Measurements from ENCODE around the gene WDR33.
"Not testable (repeated sequence)": the region's sequence is repeated elsewhere in the genome, so short reads cannot be mapped to it uniquely, and the experiment has no call there.

Gene WDR33

DNA sequence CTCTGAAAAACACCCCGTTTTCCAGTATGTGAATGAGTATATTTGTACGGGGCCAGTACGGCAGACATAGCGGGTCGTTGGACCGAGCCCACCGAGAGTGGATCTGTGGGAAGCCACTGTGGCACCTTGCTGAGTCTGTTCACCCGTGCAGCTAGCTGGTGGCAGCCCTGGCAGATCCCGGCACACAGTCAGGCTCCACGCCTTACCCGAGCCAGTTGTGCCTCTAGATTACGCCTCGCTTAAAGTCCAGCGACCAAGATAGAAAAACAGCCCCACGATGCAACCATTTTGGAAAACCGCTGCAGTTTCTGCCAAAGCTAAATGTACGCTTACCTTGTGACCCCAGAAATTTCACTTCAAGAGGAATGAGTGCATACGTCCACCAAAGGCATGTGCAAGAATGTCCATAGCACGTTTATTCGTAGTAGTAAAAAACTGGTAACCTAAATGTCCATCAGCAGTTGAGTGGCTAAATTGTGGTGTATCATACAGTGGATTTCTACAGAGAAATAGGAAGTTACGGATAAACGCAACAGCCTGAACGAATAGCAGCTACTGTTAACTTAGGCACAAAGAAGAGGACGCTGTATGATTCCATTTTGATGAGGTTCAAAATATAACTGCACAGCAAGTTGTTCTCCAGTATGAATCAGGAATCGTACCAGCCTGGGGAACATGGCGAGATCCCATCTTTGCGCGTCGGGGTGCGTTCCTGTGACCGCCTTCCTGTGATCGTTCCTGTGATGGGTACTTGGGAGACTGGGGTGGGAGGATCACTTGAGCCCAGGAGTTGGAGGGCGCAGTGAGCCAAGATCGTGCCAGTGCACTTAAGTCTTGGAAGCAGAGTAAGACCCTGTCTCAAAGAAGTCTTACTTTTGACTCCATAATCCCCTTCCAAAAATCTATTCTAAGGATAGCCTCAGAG is 688 bp upstream of the WDR33 start:
- peak in 1 of 2 donors; percentile 4 for DNase-seq (ENCODE audit: low read depth in 1 of 2, low spot score in 1 of 2)

DNA sequence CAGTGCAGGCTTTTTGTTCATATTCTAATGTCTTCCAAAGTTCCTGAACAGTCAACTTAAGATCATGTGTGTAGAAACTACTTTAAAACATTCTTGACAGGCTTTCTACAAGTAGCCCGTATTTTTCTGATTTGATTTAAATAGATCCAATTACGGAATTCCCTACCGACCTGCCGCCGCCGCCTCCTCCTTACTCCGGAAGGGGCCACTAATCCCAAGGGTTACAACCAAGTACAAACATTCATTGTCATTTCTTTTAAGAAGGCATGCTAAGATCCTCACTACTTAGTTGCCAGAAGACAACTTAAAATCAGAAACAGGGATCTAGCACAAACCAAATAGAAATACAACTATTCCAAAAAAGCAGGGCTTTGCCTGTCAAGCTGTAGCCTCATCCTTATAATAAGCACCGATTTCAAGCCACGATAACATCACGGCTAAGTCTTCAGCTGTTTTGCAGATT is 784 bp downstream of the WDR33 start:
- no peak for DNase-seq (ENCODE audit: low read depth in 1 of 2, low spot score in 1 of 2)

DNA sequence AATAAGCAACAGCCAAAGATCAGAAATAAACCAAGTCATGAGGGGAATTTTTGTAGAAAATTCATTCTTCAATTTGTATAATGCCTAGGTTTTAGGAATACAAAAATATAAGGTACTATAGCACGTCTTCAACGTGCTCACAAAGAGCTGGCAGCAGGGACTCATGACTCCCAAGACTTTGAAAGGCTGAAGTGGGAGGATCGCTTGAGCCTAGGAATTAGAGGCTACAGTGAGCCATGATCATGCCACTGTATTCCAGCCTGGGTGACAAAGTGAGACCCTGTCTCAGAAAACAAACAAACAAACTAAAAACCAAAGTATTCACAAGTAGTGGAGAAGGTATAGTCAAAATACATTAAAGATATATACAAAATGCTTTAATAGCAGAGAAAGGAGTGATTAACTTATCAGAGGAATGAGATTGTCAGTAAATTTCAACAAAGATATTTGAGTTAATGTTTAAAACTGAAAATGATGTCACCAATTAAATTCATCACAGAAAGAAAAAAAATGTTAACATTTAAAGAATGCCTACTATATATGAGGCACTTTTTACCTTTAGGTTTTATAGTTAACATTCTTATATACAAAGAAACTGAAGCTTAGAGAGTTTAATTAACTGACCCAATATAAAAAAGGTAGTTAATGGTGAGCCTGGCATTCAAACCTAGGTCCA is 3.2 kb downstream of the WDR33 start:
- DNase-seq (ENCODE audit: low read depth in 1 of 2, low spot score in 1 of 2): no peak

DNA sequence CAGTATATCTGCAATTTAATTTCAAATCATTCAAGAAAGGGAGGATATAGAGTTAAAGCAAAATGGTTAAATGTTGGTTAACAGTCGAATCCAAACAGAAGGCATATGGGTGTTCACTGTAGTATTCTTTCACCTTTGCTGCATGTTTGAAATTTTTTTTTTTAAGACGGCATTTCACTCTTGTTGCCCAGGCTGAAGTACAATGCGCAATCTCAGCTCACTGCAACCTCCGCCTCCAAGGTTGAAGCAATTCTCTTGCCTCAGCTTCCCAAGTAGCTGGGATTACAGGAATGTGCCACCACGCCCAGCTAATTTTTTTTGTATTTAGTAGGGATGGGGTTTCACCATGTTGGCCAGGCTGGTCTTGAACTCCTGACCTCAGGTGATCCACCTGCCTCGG is 4.1 kb downstream of the WDR33 start:
- not testable (repeated sequence) for DNase-seq (ENCODE audit: low read depth in 1 of 2, low spot score in 1 of 2)

DNA sequence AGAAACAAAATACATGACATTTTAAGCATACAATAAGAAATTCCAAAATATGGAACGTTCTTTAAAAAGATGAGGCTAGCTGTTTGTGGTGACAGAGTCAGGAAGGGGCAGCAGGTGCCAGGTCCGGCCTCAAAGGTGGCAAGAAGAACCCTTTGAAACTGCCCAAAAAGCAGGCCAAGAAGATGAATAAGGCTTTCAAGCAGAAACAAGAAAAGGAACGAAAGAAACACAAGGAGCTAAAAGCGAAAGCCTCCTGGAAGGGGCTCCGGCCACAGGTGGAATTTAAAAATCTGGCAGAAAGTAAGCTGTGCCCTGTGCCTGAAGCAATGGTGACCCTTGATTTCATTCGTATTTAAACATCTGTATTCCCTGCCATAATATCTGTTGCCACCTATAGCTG is 5.5 kb downstream of the WDR33 start:
- DNase-seq (ENCODE audit: low read depth in 1 of 2, low spot score in 1 of 2): no peak

DNA sequence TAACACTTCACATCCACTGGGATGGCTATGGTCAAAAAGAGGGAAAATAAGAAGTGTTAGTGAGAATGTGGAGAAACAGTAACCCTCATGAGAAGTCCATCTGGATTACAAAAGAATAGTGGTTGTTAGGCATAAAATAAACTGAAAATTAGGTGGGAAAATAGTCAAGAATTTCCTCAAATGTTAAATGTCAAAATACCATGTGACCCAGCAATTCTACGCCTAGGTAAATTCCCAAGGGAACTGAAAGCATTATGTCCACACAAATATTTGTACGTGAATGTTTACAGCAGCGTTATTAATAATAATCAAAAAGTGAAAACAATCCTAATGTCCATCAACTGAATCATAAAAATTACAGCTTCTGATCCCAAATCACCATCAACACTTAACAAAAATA is 11.0 kb downstream of the WDR33 start:
- no peak for DNase-seq (ENCODE audit: low read depth in 1 of 2, low spot score in 1 of 2)

DNA sequence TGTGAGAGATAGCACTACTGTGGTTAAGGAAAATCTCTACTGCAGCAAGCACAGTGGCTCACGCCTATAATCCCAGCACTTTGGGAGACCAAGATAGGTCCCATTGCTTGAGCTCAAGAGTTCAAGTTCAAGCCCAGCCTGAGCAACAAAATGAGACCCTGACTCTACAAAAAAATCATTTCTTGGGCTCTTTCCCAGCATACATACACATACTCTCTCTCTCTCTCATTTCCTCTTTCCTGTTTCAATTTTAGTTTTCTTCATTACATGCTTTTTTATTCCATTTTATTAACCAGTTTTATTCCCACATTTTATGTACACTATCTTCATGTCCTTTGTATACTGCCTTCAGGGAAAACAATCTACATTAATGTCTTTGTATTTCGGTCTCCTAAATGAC is 14.6 kb downstream of the WDR33 start:
- DNase-seq (ENCODE audit: low read depth in 1 of 2, low spot score in 1 of 2): no peak

DNA sequence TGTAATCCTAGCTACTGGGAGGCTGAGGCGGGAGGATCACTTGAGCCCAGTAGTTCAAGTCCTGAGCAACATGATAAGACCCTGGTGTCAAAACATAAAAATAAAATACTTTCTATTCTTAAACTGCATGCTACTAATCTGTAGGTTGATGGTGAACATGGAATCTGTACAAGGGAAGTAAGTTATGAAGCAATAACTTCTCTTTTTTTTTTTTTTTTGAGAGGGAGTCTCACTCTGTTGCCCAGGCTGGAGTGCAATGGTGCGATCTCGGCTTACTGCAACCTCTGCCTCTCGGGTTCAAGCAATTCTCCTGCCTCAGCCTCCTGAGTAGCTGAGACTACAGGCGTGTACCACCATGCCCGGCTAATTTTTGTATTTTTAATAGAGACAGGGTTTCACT is 16.1 kb downstream of the WDR33 start:
- DNase-seq (ENCODE audit: low read depth in 1 of 2, low spot score in 1 of 2): not testable (repeated sequence)

DNA sequence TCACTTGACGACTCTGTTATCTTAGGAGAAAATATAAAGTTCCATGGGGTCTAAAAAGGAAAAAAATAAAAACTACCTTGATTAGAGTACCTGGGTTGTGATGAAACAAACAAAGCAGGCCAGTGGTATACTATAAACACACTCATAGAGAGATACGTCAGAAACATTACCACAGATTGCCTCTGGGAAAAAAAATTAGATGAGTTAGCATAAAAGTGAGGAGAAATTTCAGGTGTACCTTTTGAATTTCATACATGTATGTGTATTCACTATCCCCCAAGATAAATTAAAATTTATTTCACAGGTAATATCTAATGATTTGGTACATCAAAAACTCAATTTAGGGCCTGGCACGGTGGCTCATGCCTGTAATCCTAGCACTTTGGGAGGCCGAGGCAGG is 18.2 kb downstream of the WDR33 start:
- DNase-seq (ENCODE audit: low read depth in 1 of 2, low spot score in 1 of 2): no peak

DNA sequence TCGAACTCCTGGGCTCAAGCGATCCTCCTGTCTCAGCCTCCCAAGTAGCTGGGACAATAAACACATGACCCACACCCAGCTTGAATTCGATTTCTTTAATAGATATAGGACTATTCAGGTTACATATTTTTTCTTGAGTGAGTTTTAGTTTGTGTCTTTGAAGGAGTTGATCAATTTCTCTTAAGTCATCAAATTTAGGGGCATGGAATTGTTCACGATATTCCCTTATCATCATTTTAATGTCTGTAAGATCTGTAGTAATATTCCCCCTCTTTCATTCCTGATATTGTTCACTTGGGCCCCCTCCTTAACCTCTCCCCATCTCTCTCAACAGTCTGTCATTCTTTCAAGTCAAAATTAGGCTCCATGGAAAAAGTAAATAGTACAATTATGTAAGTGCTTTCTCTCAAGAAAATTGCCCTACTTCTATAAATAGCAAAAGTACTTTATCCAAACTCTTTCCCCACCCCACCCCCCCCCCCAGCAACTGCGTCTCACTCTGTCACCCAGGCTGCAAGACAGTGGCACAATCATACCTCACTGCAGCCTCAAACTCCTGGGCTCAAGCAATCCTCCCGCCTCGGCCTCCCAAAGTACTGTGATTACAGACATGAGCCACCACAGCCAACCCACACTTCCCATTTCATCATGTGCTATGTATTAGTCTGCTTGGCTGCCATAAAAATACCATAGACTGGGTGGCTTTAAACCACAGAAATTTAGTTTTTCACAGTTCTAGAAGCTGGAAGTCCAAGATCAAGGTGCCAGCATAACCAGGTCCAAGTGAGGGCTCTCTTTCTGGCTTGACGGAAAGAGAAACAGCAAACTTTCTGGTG is 20.1 kb downstream of the WDR33 start:
- no peak for DNase-seq (ENCODE audit: low read depth in 1 of 2, low spot score in 1 of 2)

DNA sequence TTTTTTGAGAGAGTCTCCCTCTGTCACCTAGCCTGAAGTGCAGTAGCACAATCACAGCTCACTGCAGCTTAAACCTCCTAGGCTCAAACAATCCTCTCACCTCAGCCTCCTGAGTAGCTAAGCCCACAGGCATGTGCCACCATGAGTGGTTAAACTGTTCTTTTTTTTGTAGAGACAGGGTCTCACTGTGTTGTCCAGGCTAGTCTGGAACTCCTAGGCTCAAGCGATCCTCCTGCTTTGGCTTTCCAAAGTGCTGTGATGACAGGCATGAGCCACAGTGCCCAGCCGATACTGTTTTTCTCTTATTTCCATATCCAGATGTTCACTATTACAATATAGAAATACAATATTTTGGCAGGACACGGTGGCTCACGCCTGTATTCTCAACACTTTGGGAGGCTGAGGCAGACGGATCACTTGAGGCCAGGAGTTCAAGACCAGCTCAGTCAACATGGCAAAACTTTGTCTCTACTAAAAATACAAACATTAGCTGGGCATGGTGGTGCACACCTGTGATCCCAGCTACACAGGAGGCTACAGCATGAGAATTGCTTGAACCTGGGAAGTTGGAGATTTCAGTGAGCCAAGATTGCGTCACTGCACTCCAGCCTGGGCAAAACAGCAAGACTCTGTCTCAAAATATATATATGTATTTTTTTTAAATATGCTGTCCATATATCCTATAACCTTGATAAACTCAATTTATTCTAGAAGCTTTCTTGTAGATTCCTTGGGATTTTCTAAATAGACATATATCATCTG is 24.7 kb downstream of the WDR33 start:
- DNase-seq (ENCODE audit: low read depth in 1 of 2, low spot score in 1 of 2): no peak

DNA sequence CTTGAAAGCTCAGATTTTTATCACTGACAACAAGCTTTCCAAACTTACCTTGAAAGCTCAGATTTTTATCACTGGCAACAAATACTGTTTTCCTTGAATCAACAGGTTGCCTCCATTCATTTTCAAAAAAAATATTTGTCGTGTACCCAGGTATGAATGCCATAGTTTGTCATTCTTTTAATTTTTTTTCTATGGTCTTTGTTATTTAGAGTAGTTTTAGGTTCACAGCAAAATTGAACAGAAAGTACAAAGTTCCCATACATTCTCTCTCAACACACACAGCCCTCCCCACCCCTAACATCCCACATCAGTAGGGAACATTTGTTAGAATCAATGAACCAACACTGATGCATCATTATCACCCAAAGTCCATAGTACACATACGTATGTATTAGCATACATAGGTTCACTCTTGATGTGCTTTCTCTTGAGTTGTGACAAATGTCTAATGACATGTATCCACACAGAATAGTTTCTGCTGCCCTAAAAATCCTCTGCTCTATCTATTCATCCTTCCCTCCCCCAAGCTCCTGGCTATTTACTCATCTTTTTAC is 25.9 kb downstream of the WDR33 start:
- DNase-seq (ENCODE audit: low read depth in 1 of 2, low spot score in 1 of 2): no peak

DNA sequence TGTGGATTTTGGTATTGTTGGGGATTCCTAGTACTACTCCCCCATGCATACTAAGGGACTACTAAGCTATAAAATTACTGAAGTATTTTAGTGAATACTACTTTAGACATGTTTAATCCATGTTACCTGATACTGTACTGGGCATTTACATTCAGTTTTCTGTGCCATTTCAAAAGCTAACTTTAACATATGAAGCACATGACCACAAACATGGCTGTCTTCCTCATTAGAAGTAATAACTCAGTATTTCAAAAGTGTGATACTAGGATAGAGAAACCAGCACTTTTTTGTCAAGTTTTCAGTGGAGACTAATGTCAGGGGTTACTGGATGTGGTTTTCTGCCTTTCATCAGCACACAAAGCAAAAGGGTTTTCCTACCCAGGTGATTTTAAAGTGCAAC is 27.9 kb downstream of the WDR33 start:
- no peak for DNase-seq (ENCODE audit: low read depth in 1 of 2, low spot score in 1 of 2)

DNA sequence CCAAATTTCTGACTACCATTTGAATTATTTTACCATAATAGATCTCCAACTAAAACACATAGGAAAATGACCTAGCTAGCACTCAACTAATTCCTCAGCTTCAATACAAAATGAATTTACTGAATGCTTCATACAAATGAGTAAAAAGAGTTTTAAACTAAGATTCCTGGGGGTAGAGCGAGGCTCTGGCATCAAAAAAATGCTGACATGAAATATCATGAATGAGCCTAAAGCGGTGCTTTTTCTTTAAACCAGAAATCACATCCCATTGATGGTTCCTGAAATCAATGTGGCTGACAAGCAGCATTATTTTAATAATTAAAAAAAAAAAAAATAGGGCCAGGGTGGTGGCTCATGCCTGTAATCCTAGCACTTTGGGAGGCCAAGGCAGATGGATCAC is 32.1 kb downstream of the WDR33 start:
- no peak for DNase-seq (ENCODE audit: low read depth in 1 of 2, low spot score in 1 of 2)

DNA sequence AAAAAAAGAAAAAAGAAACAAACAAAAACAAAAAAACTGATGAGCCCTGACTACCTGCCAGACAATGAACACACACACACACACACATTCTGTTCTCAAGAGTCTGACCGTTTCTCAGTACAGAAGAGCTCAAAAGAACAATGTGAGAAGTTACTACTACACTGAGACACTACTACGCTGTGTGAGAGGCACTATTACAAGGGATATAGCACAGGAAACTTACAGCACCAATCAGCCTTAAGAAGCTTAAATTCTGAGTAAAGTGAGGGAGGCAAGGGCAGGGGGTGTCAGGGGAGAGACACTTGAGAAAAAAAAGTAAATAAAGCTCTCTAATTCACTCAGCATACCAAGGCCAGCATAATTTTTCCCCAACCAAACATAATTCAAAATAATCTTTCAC is 32.5 kb downstream of the WDR33 start:
- DNase-seq (ENCODE audit: low read depth in 1 of 2, low spot score in 1 of 2): no peak

DNA sequence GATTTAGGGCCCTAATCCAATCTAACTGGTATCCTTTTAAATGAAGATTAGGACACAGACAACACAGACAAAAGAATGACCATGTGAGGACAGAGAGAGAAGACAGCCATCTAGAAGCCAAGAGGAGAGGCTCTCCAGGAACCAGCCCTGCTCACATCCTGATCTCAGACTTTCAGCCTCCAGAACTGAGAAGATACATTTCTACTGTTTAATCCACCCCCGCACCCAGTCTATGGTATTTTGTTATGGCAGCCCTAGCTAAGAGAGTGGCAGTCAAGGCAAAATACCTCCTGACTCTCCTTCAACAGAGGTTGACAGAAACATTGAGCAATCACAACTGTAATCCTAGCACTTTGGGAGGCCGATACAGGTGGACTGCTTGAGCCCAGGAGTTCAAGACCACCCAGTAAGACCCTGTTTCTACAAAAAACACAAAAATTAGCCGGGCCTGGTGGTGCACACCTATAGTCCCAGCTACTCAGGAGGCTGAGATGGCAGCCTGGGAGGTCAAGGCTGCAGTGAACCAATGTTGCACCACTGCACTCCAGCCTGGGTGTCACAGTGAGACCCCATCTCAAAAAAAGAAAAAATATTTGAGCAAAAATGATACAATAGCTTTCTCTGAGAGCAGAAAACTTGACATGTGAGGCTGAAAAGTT is 34.7 kb downstream of the WDR33 start:
- DNase-seq (ENCODE audit: low read depth in 1 of 2, low spot score in 1 of 2): no peak

DNA sequence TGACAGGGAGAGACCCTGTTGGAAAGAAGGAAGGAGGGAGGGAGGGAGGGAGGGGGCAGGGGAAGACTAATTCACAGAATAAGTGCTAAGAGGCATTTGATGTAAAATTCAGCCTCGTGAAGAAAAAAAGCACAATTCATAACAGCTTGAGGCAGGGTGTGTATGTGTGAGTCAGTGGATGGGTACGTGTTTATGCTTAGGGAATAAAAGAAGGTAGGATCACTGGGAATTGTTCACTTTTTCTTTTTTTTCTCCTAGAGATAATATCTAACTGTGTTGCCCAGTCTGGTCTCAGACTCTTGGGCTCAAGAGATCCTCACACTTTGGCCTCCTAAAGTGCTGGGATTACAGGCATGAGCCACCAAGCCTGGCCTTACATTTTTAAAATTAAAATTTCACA is 39.2 kb downstream of the WDR33 start:
- no peak for DNase-seq (ENCODE audit: low read depth in 1 of 2, low spot score in 1 of 2)

DNA sequence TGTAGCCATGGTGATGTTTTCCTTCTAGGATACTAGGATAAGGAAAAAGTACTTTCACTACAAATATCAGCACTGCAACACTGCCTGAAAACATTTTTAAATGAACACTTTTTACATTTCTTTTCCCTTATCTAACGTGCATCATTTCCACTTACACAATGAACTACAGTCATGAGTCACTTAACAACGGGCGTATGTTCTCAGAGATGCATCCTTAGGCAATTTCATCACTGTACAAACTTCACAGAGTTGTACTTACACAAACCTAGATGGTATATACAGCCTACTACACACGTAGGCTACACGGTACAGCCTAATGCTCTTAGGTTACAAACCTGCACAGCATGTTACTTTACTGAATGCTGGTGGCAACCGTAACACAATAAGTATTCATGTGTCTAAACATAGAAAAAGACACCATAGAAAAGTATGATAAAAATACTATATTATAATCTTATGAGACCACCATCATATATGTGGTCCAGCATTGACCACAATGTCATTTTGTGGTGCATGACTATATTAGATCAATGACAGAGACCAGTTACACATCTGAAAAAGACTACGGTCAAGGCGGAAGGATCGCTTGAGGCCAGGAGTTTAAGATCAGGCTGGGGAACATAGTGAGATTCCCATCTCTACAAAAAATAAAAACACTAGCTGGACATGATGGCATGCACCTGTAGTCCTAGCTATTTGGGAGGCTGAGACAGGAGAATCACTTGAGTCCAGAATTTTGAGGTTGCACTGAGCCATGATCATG is 39.8 kb downstream of the WDR33 start:
- DNase-seq (ENCODE audit: low read depth in 1 of 2, low spot score in 1 of 2): no peak

DNA sequence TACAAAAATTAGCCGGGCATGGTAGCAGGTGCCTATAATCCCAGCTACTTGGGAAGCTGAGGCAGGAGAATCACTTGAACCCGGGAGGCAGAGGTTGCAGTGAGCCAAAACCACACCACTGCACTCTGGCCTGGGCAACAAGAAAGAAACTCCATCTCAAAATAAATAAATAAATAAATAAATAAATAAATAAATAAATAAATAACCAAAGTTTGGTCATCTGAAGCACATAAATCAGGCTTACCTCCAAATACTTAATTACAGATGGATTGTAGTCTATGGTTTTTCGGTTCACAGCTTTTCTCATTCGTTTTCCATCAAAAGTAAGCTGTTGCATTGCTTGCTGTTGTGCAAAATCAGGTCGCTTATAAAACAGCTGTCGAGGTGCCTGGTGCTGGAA is 40.4 kb downstream of the WDR33 start:
- DNase-seq (ENCODE audit: low read depth in 1 of 2, low spot score in 1 of 2): not testable (repeated sequence)

Measured in activated T-helper 1 cell treated with anti-CD3 and anti-CD28 coated beads, Interleukin-2, amount 50 U/mL, for 16 hours (primary cell).